ENCODE data around the gene SNAP23.
A peak's percentile ranks its signal among the peaks of the same experiment; 100 is the strongest.
"Not testable (repeated sequence)": the region's sequence is repeated elsewhere in the genome, so short reads cannot be mapped to it uniquely, and the experiment has no call there.

Gene SNAP23

DNA sequence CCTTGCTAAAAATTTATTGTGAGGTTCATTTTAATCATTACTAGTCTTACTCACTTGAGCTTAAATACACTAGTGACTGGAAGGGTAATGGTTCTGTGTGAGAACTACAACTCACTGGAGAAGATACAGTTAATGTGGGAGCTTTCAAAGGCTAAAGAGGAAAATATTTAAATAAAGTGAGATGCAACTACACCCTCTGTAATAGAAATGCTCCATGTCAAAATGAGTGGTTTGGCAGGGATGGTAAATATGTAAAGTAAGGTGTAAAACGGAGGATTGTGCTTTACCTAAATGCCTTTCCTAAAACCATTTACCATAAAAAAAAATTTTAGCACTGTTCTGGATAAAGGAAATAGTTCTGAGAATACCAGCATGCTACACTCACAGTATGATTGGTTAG, 37.8 kb downstream of the SNAP23 start:
- Histone ChIP-seq H3K9me3 (ENCODE audit: control insufficient read depth in 1 of 2, low read length in 2 of 2) (no peaks in the 10 kb centered on the region), H3K27me3 (ENCODE audit: low read depth, low read length) (no peaks in the 10 kb centered on the region), H3K27ac (ENCODE audit: low read length) (no peak overlapping the region), H3K4me3 (ENCODE audit: low read depth in 1 of 2, low read length in 2 of 2) (no peak overlapping the region), H3K4me1 (ENCODE audit: control insufficient read depth in 1 of 2, insufficient read depth in 2 of 2, low read length in 2 of 2) (no peaks in the 10 kb centered on the region), H3K36me3 (ENCODE audit: control insufficient read depth in 1 of 2, insufficient read depth in 2 of 2, low read length in 2 of 2) (peaks cover 25 to 57% of the 10 kb centered on the region in 2 donors)

DNA sequence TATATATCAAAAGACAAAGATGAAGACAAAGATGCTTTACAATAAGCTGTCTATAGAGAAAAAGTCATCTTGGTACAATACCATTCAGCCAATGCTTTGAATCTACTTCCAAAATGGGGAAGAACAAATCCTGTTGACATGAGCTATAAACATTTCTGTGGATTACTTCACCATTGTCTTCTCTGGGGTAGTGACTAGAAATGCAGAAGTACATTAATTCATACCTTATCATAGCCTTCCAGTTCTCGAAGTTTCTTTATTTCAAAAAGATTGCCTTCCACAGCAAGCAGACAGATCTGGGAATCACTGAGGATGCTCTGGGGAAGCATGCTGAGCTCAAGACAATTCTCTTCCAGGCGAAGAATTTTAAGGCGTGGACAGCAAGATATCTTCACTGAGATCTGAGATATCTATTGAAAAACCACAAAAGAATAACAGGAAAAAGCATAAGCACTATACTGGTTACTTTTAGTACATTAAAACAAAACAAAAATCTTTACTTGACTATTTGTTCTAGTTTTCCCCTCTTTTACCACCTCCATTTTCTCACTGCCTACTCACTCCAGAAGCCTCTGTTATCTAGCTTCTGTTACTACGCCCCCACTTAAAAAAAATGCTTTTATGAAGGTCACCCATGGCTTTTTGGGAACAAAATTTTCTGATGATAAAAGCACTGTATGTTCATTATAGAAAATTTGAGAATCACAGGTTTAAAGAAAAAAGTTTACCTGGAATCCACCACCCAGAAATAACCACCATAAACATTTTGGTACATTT, 49.6 kb downstream of the SNAP23 start:
- peaks cover 5 to 22% of the 10 kb centered on the region in 2 donors for H3K4me1 ChIP-seq (ENCODE audit: control insufficient read depth in 1 of 2, insufficient read depth in 2 of 2, low read length in 2 of 2)
- peaks cover 5 to 28% of the 10 kb centered on the region in 2 donors for H3K36me3 ChIP-seq (ENCODE audit: control insufficient read depth in 1 of 2, insufficient read depth in 2 of 2, low read length in 2 of 2)
- H3K4me3 ChIP-seq (ENCODE audit: low read depth in 1 of 2, low read length in 2 of 2) = no peak overlapping the region
- no peak overlapping the region for H3K27ac ChIP-seq (ENCODE audit: low read length)
- no peaks in the 10 kb centered on the region for H3K27me3 ChIP-seq (ENCODE audit: low read depth, low read length)
- H3K9me3 ChIP-seq (ENCODE audit: control insufficient read depth in 1 of 2, low read length in 2 of 2) = no peaks in the 10 kb centered on the region

DNA sequence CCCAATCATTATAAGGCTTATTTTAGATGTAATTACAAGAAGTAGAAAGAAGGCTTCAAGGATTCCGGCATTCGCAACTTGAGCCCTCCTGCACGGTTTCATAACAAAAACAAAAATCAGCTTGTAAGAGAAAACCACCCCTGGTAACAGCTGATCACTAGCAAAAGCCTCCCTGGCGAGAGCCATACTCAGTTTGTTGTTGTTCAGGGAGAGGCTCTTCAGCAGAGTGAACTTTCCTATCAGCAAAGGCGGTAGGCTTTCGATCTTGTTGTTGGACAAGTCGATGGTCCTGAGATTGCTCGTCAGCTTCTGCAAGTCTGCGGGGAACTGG, 52.4 kb downstream of the SNAP23 start:
- H3K9me3 ChIP-seq (ENCODE audit: control insufficient read depth in 1 of 2, low read length in 2 of 2) = no peaks in the 10 kb centered on the region
- H3K27ac ChIP-seq (ENCODE audit: low read length) = peak overlapping the region; percentile 94
- peak overlapping the region; percentile 97 to 98 for H3K4me3 ChIP-seq (ENCODE audit: low read depth in 1 of 2, low read length in 2 of 2)
- H3K36me3 ChIP-seq (ENCODE audit: control insufficient read depth in 1 of 2, insufficient read depth in 2 of 2, low read length in 2 of 2) = peaks cover 5 to 23% of the 10 kb centered on the region in 2 donors
- H3K4me1 ChIP-seq (ENCODE audit: control insufficient read depth in 1 of 2, insufficient read depth in 2 of 2, low read length in 2 of 2) = peaks cover 5 to 23% of the 10 kb centered on the region in 2 donors
- no peaks in the 10 kb centered on the region for H3K27me3 ChIP-seq (ENCODE audit: low read depth, low read length)

DNA sequence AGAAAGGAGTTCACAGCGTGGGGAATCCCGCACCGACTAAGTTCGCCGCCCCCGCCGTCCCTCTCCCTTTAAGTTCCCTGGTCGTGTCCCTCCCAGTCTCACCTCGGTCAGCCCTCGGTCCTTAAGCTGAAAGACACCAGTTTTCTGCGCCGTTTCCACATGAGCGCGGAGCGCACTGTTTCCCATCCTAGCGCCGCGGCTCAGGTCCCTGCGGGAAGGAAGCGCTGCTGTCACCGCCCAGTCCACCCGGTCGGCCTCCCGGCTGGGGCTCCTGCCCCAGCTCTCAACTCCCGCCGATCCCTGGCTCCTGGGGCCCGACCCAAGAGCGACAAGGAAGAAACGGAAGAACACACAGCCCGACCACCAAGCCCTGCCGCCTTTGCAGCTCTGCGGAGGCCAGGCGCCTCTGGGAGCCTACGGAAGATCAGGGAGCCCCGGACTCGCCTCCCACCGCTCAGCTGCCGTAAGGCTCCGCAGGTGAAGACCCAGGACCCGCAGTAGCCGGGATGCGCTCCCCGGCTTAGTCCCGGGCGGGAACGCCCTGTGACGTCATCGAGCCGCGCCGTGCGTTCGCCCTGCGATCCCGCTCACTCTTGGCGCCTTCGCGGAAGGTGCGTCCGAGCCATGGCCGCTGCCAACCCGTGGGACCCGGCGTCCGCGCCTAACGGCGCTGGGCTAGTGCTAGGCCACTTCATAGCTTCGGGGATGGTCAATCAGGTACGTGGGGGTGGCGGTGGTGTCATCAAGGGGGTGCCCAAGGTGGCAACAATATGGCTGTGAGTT, 53.0 kb downstream of the SNAP23 start, which contains the start of the genes HAUS2 and LRRC57:
TSS of gene HAUS2 (plus strand) at position 590 of the 783 bp plus-strand sequence. CDS start at position 625, 35 bp downstream.
TSS of gene LRRC57 (minus strand) at position 545 of the 783 bp plus-strand sequence. CDS start at position 186, 359 bp downstream.
- no peaks in the 10 kb centered on the region for H3K27me3 ChIP-seq (ENCODE audit: low read depth, low read length)
- H3K4me3 ChIP-seq (ENCODE audit: low read depth in 1 of 2, low read length in 2 of 2) = peak within 1 kb of the TSS; percentile 97 to 98
- peaks cover 5 to 23% of the 10 kb centered on the region in 2 donors for H3K4me1 ChIP-seq (ENCODE audit: control insufficient read depth in 1 of 2, insufficient read depth in 2 of 2, low read length in 2 of 2)
- H3K27ac ChIP-seq (ENCODE audit: low read length) = peak within 1 kb of the TSS; percentile 94
- no peaks in the 10 kb centered on the region for H3K9me3 ChIP-seq (ENCODE audit: control insufficient read depth in 1 of 2, low read length in 2 of 2)
- peaks cover 5 to 20% of the 10 kb centered on the region in 2 donors for H3K36me3 ChIP-seq (ENCODE audit: control insufficient read depth in 1 of 2, insufficient read depth in 2 of 2, low read length in 2 of 2)

DNA sequence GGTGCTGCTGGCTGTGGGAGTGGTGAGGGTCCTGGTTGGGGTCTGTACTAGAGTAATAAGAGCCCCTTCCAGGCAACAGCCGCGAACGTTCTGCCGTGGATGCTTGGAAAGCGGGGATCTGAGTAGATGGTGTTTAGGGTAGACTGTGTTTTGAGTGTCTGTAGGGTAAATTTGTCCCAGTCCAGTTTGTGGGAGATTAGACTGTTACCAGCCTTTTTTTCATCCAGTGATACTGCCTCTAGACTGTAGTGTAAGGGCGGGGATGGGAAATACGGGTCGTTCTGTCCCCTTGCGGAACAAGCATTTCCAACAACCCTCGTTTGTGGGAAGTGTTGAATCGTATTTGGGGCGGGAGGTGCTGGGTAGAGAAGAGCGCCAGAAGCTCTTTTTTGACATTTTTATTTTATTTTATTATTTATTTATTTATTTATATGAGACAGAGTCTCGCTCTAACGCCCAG, 53.6 kb downstream of the SNAP23 start:
- H3K4me3 ChIP-seq (ENCODE audit: low read depth in 1 of 2, low read length in 2 of 2) = peak overlapping the region; percentile 97 to 98
- H3K4me1 ChIP-seq (ENCODE audit: control insufficient read depth in 1 of 2, insufficient read depth in 2 of 2, low read length in 2 of 2) = peaks cover 5 to 23% of the 10 kb centered on the region in 2 donors
- H3K27me3 ChIP-seq (ENCODE audit: low read depth, low read length) = no peaks in the 10 kb centered on the region
- peaks cover 0 to 14% of the 10 kb centered on the region in 2 donors for H3K36me3 ChIP-seq (ENCODE audit: control insufficient read depth in 1 of 2, insufficient read depth in 2 of 2, low read length in 2 of 2)
- peak overlapping the region; percentile 94 for H3K27ac ChIP-seq (ENCODE audit: low read length)
- no peaks in the 10 kb centered on the region for H3K9me3 ChIP-seq (ENCODE audit: control insufficient read depth in 1 of 2, low read length in 2 of 2)

DNA sequence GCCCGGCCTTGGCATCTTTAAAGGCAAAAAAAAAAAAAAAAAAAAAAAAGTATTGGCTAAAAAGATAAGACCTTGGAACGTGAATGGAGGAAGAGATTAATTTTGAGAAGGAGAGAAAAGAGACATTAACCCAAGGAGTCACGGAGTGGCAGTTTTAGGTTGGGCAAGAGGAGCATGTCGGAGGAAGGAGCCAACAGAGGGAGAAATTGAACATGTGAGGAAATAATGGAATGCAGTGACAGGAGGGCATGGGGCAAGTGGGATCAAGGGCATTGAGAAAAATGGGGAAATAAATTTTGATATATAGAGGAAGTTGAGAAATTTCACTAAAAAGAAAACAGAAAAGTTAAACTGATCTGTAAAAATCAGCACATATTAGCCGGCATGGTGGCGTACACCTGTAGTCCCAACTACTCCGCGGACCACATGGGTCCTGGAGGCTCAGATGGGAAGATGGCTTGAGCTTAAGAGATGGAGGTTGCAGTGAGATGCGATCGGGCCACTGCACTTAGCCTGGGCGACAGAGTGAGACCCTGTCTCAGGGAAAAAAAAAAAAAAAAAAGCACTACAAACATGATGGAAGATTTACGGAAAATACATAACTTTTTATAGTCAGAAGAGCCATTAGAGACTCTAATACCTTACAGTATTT, 54.4 kb downstream of the SNAP23 start:
- H3K27ac ChIP-seq (ENCODE audit: low read length) = no peak overlapping the region

DNA sequence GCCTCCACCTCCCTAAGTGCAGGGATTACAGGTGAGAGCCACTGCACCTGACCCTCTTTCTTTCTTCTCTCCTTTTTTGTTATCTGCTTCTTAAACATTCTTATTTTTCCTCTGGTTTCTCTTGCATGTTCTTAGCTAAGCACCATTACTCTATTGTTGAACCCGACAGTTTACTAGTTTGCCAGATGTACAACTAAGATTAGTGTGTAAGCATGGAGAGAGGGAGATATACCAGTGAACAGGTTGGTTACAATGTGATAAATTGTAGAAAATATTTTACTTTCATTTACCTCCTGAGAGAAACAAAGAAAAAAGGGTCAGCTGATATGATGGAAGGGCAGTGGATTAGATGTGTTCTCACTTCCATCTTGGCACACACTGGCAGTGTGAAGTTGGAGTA, 58.1 kb downstream of the SNAP23 start:
- Histone ChIP-seq H3K36me3 (ENCODE audit: control insufficient read depth in 1 of 2, insufficient read depth in 2 of 2, low read length in 2 of 2) (peaks cover 0 to under 1% of the 10 kb centered on the region in 2 donors), H3K27ac (ENCODE audit: low read length) (no peak overlapping the region), H3K4me1 (ENCODE audit: control insufficient read depth in 1 of 2, insufficient read depth in 2 of 2, low read length in 2 of 2) (peaks cover 0 to 8% of the 10 kb centered on the region in 2 donors), H3K4me3 (ENCODE audit: low read depth in 1 of 2, low read length in 2 of 2) (no peak overlapping the region), H3K9me3 (ENCODE audit: control insufficient read depth in 1 of 2, low read length in 2 of 2) (no peaks in the 10 kb centered on the region), H3K27me3 (ENCODE audit: low read depth, low read length) (no peaks in the 10 kb centered on the region)

More for the DNA sequence above, 54.4 kb downstream of the SNAP23 start:
- peak overlapping the region in 1 of 2 donors; percentile 33 for H3K4me3 ChIP-seq (ENCODE audit: low read depth in 1 of 2, low read length in 2 of 2)
- peaks cover 5 to 23% of the 10 kb centered on the region in 2 donors for H3K4me1 ChIP-seq (ENCODE audit: control insufficient read depth in 1 of 2, insufficient read depth in 2 of 2, low read length in 2 of 2)
- H3K36me3 ChIP-seq (ENCODE audit: control insufficient read depth in 1 of 2, insufficient read depth in 2 of 2, low read length in 2 of 2) = peaks cover 0 to 5% of the 10 kb centered on the region in 2 donors
- H3K27me3 ChIP-seq (ENCODE audit: low read depth, low read length) = no peaks in the 10 kb centered on the region
- H3K9me3 ChIP-seq (ENCODE audit: control insufficient read depth in 1 of 2, low read length in 2 of 2) = no peaks in the 10 kb centered on the region

DNA sequence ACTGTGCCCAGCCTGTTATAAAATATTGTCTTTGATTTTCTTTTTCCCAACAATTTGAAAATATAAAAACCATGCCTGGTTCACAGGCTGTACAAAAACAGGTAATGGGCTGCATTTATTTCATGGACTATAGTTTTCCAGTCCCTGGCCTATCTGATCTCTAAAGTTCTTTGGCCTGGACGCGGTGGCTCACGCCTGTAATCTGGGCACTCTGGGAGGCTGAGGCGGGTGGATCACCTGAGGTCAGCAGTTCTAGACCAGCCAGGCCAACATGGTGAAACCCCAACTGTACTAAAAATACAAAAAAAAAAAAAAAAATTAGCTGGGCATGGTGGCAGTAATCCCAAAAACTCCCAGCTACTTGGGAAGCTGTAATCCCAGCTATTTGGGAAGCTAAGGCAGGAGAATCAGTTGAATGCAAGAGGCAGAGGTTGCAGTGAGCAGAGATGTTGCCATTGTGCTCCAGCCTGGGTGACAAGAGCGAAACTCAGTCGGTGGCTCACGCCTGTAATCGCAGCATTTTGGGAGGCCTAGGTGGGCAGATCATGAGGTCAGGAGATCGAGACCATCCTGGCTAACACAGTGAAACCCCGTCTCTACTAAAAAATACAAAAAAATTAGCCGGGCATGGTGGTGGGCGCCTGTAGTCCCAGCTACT, 61.2 kb downstream of the SNAP23 start:
- not testable (repeated sequence) for H3K9me3 ChIP-seq (ENCODE audit: control insufficient read depth in 1 of 2, low read length in 2 of 2); H3K27ac ChIP-seq (ENCODE audit: low read length); H3K27me3 ChIP-seq (ENCODE audit: low read depth, low read length); H3K4me1 ChIP-seq (ENCODE audit: control insufficient read depth in 1 of 2, insufficient read depth in 2 of 2, low read length in 2 of 2); H3K4me3 ChIP-seq (ENCODE audit: low read depth in 1 of 2, low read length in 2 of 2)
- H3K36me3 ChIP-seq (ENCODE audit: control insufficient read depth in 1 of 2, insufficient read depth in 2 of 2, low read length in 2 of 2) = peaks cover 22 to 27% of the 10 kb centered on the region in 2 donors

DNA sequence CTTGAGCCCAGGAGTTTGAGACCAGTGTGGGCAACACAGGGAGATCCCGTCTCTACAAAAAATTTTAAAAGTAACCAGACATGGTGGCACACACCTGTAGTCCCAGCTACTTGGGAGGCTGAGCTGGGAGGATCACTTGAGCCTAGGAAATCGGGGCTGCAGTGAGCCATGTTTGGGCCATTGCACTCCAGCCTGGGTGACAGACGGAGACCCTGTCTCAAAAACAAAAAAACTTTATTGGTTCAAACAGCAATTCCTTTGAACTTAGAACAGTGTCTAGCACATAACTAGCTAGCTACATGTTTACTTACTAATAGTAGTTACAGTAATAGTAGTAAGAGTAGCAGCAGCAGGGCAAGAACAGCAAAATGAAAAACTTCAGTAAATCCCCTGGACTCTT, 63.3 kb downstream of the SNAP23 start:
- no peaks in the 10 kb centered on the region for H3K27me3 ChIP-seq (ENCODE audit: low read depth, low read length)
- H3K27ac ChIP-seq (ENCODE audit: low read length) = no peak overlapping the region
- peaks cover 25 to 34% of the 10 kb centered on the region in 2 donors for H3K36me3 ChIP-seq (ENCODE audit: control insufficient read depth in 1 of 2, insufficient read depth in 2 of 2, low read length in 2 of 2)
- no peak overlapping the region for H3K4me3 ChIP-seq (ENCODE audit: low read depth in 1 of 2, low read length in 2 of 2)
- no peaks in the 10 kb centered on the region for H3K9me3 ChIP-seq (ENCODE audit: control insufficient read depth in 1 of 2, low read length in 2 of 2)
- no peaks in the 10 kb centered on the region for H3K4me1 ChIP-seq (ENCODE audit: control insufficient read depth in 1 of 2, insufficient read depth in 2 of 2, low read length in 2 of 2)

DNA sequence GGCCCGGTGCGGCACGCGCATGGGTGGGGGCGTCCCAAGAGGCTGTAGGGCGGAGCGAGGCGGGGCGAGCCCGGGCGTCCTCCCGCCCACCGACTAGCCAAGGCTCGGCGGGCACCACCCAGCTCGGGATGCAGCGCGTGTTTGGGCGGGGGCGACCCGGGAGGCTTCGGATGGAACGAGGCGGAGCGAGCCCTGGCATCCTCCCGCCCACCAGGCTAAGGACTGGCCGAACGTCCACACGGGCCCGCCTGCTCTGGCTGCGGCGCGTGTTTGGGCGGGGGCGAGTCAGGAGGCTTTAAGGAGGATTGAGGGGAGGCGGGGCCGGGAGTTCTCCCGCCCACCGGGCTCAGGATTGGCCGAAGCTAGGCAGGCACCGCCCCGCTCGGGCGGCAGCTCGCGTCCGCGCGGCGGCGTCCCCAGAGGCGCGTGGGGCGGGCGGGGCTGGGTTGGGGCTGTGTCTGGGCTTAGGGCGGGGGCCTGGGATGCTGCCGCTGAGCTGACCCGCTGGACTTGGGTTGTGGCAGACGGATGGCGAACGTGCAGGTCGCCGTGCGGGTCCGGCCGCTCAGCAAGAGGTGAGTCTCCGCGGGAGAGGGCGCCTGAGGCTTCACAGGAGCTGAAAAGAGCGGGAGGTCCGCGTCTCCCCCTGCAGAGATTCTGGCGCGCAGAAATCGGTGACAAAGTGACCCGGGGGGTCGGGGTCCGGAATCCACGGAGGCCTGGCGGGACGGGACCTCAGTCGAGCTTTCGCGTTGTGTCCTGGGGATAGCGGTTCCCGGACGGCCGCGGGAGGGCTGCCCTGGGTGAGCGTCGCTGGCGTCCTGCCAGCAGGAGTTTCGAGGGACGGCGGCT, 80.0 kb downstream of the SNAP23 start, which contains the start of gene STARD9:
TSS of gene STARD9 (plus strand) at position 419 of the 852 bp plus-strand sequence. CDS start at position 529, 110 bp downstream.
- Histone ChIP-seq H3K4me1 (ENCODE audit: control insufficient read depth in 1 of 2, insufficient read depth in 2 of 2, low read length in 2 of 2) (peaks cover 0 to 19% of the 10 kb centered on the region in 2 donors), H3K27me3 (ENCODE audit: low read depth, low read length) (no peaks in the 10 kb centered on the region), H3K27ac (ENCODE audit: low read length) (peak within 1 kb of the TSS; percentile 57), H3K9me3 (ENCODE audit: control insufficient read depth in 1 of 2, low read length in 2 of 2) (no peaks in the 10 kb centered on the region), H3K4me3 (ENCODE audit: low read depth in 1 of 2, low read length in 2 of 2) (peak within 1 kb of the TSS; percentile 78 to 90), H3K36me3 (ENCODE audit: control insufficient read depth in 1 of 2, insufficient read depth in 2 of 2, low read length in 2 of 2) (no peaks in the 10 kb centered on the region)

Data from muscle layer of duodenum (tissue), 2 donors.